ENCODE measurements around the gene ZNF529.
A peak's percentile ranks its signal among the peaks of the same experiment; 100 is the strongest.
"Not testable (repeated sequence)": the region's sequence is repeated elsewhere in the genome, so short reads cannot be mapped to it uniquely, and the experiment has no call there.

Gene ZNF529

GRCh38 chr19:36573020-36573894, at the start of gene ZNF529:
TSS of gene ZNF529 (minus strand) at chr19:36573292. CDS start at chr19:36572346, 946 bp downstream.
- DNase-seq (ENCODE audit: low read depth): peak; percentile 67

GRCh38 chr19:36605877-36606478, 32.9 kb upstream of the ZNF529 start:
- DNase-seq (ENCODE audit: low read depth): peak; percentile 13

GRCh38 chr19:36605101-36605876, 32.2 kb upstream of the ZNF529 start, which contains the start of gene ZNF382:
TSS of gene ZNF382 (plus strand) at chr19:36605313. CDS start at chr19:36609915, 4,602 bp downstream.
- peak; percentile 14 for DNase-seq (ENCODE audit: low read depth)

- peak; percentile 6 for DNase-seq (ENCODE audit: low read depth)
Measured at GRCh38 chr19:36604656-36605100, 31.6 kb upstream of the ZNF529 start.

GRCh38 chr19:36602681-36603080, 29.6 kb upstream of the ZNF529 start:
- DNase-seq (ENCODE audit: low read depth): not testable (repeated sequence)

GRCh38 chr19:36579255-36579654, 6.2 kb upstream of the ZNF529 start:
- no peak for DNase-seq (ENCODE audit: low read depth)

- no peak for DNase-seq (ENCODE audit: low read depth)
Measured at GRCh38 chr19:36577271-36577996, 4.3 kb upstream of the ZNF529 start.

GRCh38 chr19:36574741-36575140, 1.6 kb upstream of the ZNF529 start:
- DNase-seq (ENCODE audit: low read depth): no peak

GRCh38 chr19:36573895-36574720, 1.0 kb upstream of the ZNF529 start:
- DNase-seq (ENCODE audit: low read depth): peak; percentile 25

GRCh38 chr19:36572593-36573019, 486 bp downstream of the ZNF529 start:
- DNase-seq (ENCODE audit: low read depth): no peak

- no peak for DNase-seq (ENCODE audit: low read depth)
Measured at GRCh38 chr19:36564391-36564790, 8.7 kb downstream of the ZNF529 start.

- no peak for DNase-seq (ENCODE audit: low read depth)
Measured at GRCh38 chr19:36547001-36547732, 25.9 kb downstream of the ZNF529 start.

- DNase-seq (ENCODE audit: low read depth): peak; percentile 3
Measured at GRCh38 chr19:36528921-36529518, 44.1 kb downstream of the ZNF529 start.

GRCh38 chr19:36528194-36528920, 44.7 kb downstream of the ZNF529 start, which contains the start of gene ZNF260:
TSS of gene ZNF260 (minus strand) at chr19:36528271. CDS start at chr19:36515238, 13,033 bp downstream.
- DNase-seq (ENCODE audit: low read depth): peak; percentile 92

- DNase-seq (ENCODE audit: low read depth): no peak
Measured at GRCh38 chr19:36527873-36528193, 45.3 kb downstream of the ZNF529 start.

- no peak for DNase-seq (ENCODE audit: low read depth)
Measured at GRCh38 chr19:36527341-36527740, 45.8 kb downstream of the ZNF529 start.

- DNase-seq (ENCODE audit: low read depth): no peak
Measured at GRCh38 chr19:36526581-36526980, 46.5 kb downstream of the ZNF529 start.

- no peak for DNase-seq (ENCODE audit: low read depth)
Measured at GRCh38 chr19:36524617-36525016, 48.5 kb downstream of the ZNF529 start.

Data from GM04503 (cell line).